Effector CD8-positive, alpha-beta T cell (primary cell): ENCODE data around the gene TMEM273.

Source experiments
- DNase-seq: peaks from one replicate; lab custom pipeline; 2025; lab: John Stamatoyannopoulos, UW

The TMEM273 gene

GRCh38 chr10:49176310-49177268 lies 11.6 kb downstream of the TMEM273 start:
- DNase-seq = no peak

GRCh38 chr10:49175587-49176309 lies 12.4 kb downstream of the TMEM273 start:
- DNase-seq = no peak

- DNase-seq = no peak
These were observed 13.2 kb downstream of the TMEM273 start for GRCh38 chr10:49174926-49175500.

- no peak for DNase-seq
These were observed 13.8 kb downstream of the TMEM273 start for GRCh38 chr10:49174261-49174925.

- no peak for DNase-seq
These were observed 14.3 kb downstream of the TMEM273 start for GRCh38 chr10:49173853-49174252.

GRCh38 chr10:49173201-49173772 lies 14.9 kb downstream of the TMEM273 start:
- no peak for DNase-seq

- no peak for DNase-seq
These were observed 15.4 kb downstream of the TMEM273 start for GRCh38 chr10:49172777-49173132.

- no peak for DNase-seq
These were observed 16.0 kb downstream of the TMEM273 start for GRCh38 chr10:49172061-49172776.

- no peak for DNase-seq
These were observed 16.7 kb downstream of the TMEM273 start for GRCh38 chr10:49171326-49172060.

GRCh38 chr10:49170632-49171325 lies 17.4 kb downstream of the TMEM273 start:
- DNase-seq = no peak

- DNase-seq = no peak
These were observed 18.4 kb downstream of the TMEM273 start for GRCh38 chr10:49169776-49170175.

- DNase-seq = no peak
These were observed 19.2 kb downstream of the TMEM273 start for GRCh38 chr10:49168831-49169500.

- no peak for DNase-seq
These were observed 20.0 kb downstream of the TMEM273 start for GRCh38 chr10:49168171-49168540.

GRCh38 chr10:49167425-49168170 lies 20.6 kb downstream of the TMEM273 start:
- no peak for DNase-seq

- DNase-seq = no peak
These were observed 21.4 kb downstream of the TMEM273 start for GRCh38 chr10:49166484-49167400.

- DNase-seq = no peak
These were observed 22.2 kb downstream of the TMEM273 start for GRCh38 chr10:49165821-49166483.

GRCh38 chr10:49165259-49165658 lies 22.9 kb downstream of the TMEM273 start:
- DNase-seq = no peak
